A673 (cell line): Measurements from ENCODE around the gene C1QTNF9B. TPM values are rescaled to one million over a fixed set of nuclear protein-coding genes. Genes with fewer than 3 reads are reported as not detected.

Source experiments
- BruUV-seq: library from RNA; stranded (reverse); fragments of 400-500 nt; replicated peaks from 2 replicates; lab custom pipeline; 2021; lab: Mats Ljungman, UMichigan
- CTCF ChIA-PET: fragments of 300-600 bp; sonication (Branson Sonifier 250); formaldehyde crosslinking; loops from one replicate; lab custom pipeline; 2022; ENCODE audit warnings: antibody characterized with exemption; lab: Charles Lee
- POLR2A ChIA-PET: fragments of 300-600 bp; sonication (Branson Sonifier 250); formaldehyde crosslinking; loops from one replicate; lab custom pipeline; 2022; ENCODE audit warnings: antibody characterized with exemption; ENCODE audit not compliant: low non-redundant PET; lab: Charles Lee
- DNase-seq: peaks from one replicate; pipeline ENCODE4 v3.0.0-alpha.2; 2015; ENCODE audit warnings: low spot score
- H3K27ac ChIP-seq: fragments of 200-600 bp; sonication (generic); 2 replicates; pipeline ENCODE4 v1.5.1; 2016; ENCODE audit warnings: mixed run types, low read depth, mild to moderate bottlenecking, mixed read lengths, antibody characterized with exemption, low read length; ENCODE audit not compliant: poor library complexity, severe bottlenecking
- H3K27me3 ChIP-seq: fragments of 200-600 bp; sonication (generic); replicated peaks from 2 replicates; pipeline ENCODE4 v1.6.1; 2017; ENCODE audit warnings: mixed run types, low read depth, mild to moderate bottlenecking, mixed read lengths, antibody characterized with exemption, low read length; ENCODE audit not compliant: insufficient read depth, poor library complexity
- H3K36me3 ChIP-seq: fragments of 200-600 bp; sonication (generic); 2 replicates; pipeline ENCODE4 v1.6.1; 2016; ENCODE audit warnings: mixed run types, mild to moderate bottlenecking, mixed read lengths, antibody characterized with exemption, low read length; ENCODE audit not compliant: insufficient read depth, poor library complexity, severe bottlenecking
- H3K4me1 ChIP-seq: fragments of 200-600 bp; sonication (generic); 2 replicates; pipeline ENCODE4 v1.6.1; 2017; ENCODE audit warnings: mixed run types, mild to moderate bottlenecking, mixed read lengths, antibody characterized with exemption, low read length; ENCODE audit not compliant: insufficient read depth, poor library complexity, severe bottlenecking
- H3K4me3 ChIP-seq: fragments of 200-600 bp; sonication (generic); 2 replicates; pipeline ENCODE4 v1.5.1; 2016; ENCODE audit warnings: low read depth, mixed run types, mild to moderate bottlenecking, mixed read lengths, low read length; ENCODE audit not compliant: poor library complexity, severe bottlenecking
- H3K9me3 ChIP-seq: fragments of 200-600 bp; sonication (generic); 2 replicates; pipeline ENCODE4 v1.6.1; 2016; ENCODE audit warnings: mixed run types, low read depth, mild to moderate bottlenecking, mixed read lengths, antibody characterized with exemption, low read length; ENCODE audit not compliant: poor library complexity, severe bottlenecking
- EZH2 ChIP-seq: fragments of 200-600 bp; sonication (generic); IDR thresholded peaks from 2 replicates; pipeline ENCODE4 v1.6.1; 2017; ENCODE audit warnings: borderline replicate concordance, low read depth, mild to moderate bottlenecking, mixed read lengths, antibody characterized with exemption, low read length; ENCODE audit not compliant: poor library complexity, severe bottlenecking
- intact Hi-C: fragments of 100-400 bp; cut with micrococcal nuclease; formaldehyde crosslinking; loops from one replicate; pipeline ENCODE4 v1.10.0; 2022; ENCODE audit not compliant: unreplicated experiment
- total RNA-seq: library from RNA; stranded (reverse); gene quantifications from 2 replicates; pipeline ENCODE4 v1.2.3, GENCODE V29; 2021
- TF ChIP-seq, protein P1 (sequence below): fragments of 300-800, 200-600 bp; sonication (generic); conservative IDR thresholded peaks from 2 replicates; pipeline ENCODE4 v1.5.1; 2017; ENCODE audit warnings: low read depth, mild to moderate bottlenecking, antibody characterized with exemption, low read length, moderate library complexity, mixed read lengths

C1QTNF9B gene
- total RNA-seq, 1 experiment from 2014 or later: not detected

- intact Hi-C loops: no loop called here
- no peak for TF ChIP-seq EZH2
- TF ChIP-seq, protein P1, sequence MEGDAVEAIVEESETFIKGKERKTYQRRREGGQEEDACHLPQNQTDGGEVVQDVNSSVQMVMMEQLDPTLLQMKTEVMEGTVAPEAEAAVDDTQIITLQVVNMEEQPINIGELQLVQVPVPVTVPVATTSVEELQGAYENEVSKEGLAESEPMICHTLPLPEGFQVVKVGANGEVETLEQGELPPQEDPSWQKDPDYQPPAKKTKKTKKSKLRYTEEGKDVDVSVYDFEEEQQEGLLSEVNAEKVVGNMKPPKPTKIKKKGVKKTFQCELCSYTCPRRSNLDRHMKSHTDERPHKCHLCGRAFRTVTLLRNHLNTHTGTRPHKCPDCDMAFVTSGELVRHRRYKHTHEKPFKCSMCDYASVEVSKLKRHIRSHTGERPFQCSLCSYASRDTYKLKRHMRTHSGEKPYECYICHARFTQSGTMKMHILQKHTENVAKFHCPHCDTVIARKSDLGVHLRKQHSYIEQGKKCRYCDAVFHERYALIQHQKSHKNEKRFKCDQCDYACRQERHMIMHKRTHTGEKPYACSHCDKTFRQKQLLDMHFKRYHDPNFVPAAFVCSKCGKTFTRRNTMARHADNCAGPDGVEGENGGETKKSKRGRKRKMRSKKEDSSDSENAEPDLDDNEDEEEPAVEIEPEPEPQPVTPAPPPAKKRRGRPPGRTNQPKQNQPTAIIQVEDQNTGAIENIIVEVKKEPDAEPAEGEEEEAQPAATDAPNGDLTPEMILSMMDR: no peak
- DNase-seq: no peak
- Histone ChIP-seq H3K4me1 (no peaks in the 10 kb centered on the region), H3K27ac (no peak overlapping the region), H3K27me3 (no peaks in the 10 kb centered on the region), H3K36me3 (no peaks in the 10 kb centered on the region), H3K4me3 (no peak overlapping the region), H3K9me3 (no peaks in the 10 kb centered on the region)
- no TSS peak for BruUV-seq
- CTCF ChIA-PET: no interaction called here
- POLR2A ChIA-PET: no interaction called here
Observed at GRCh38 chr13:23845105-23845725, 52.1 kb downstream of the C1QTNF9B start.

- Histone ChIP-seq H3K36me3 (no peaks in the 10 kb centered on the region), H3K27me3 (no peaks in the 10 kb centered on the region), H3K4me3 (no peak overlapping the region), H3K4me1 (no peaks in the 10 kb centered on the region), H3K27ac (no peak overlapping the region), H3K9me3 (no peaks in the 10 kb centered on the region)
- CTCF ChIA-PET: no interaction called here
- intact Hi-C loops: no loop called here
- POLR2A ChIA-PET: no interaction called here
- TF ChIP-seq, protein P1: no peak
- TF ChIP-seq EZH2: no peak
- DNase-seq: no peak
- BruUV-seq: no TSS peak
Observed at GRCh38 chr13:23844132-23844531, 53.2 kb downstream of the C1QTNF9B start.

DNA sequence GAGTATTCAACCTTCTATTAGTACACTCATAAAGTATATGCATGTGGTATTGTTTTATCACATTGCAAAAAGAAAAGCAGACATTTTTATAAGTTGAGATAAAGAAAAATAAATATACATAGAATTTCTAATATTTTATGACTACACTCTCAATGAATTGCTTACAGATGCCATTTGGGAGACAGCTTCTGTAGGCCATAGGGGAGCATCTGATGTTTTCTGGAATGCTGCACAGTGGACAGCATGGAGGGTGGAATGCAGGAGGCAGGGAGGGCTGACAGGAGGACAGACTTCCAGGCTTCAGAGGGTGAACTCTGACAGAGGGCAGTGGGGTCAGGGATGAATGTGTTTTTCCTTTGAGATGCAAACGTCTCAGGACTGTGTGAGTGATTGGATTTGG, 53.9 kb downstream of the C1QTNF9B start:
- POLR2A ChIA-PET: no interaction called here

More for the DNA sequence above, 53.9 kb downstream of the C1QTNF9B start:
- no peaks in the 10 kb centered on the region for H3K4me1 ChIP-seq
- H3K36me3 ChIP-seq: no peaks in the 10 kb centered on the region
- no peak overlapping the region for H3K4me3 ChIP-seq
- no TSS peak for BruUV-seq
- intact Hi-C loops: no loop called here
- H3K9me3 ChIP-seq: no peaks in the 10 kb centered on the region
- CTCF ChIA-PET: no interaction called here
- no peak for TF ChIP-seq EZH2
- TF ChIP-seq, protein P1: no peak
- H3K27me3 ChIP-seq: no peaks in the 10 kb centered on the region
- no peak overlapping the region for H3K27ac ChIP-seq
- no peak for DNase-seq
